ENCODE measurements around the gene COQ10A.

GRCh38 chr12:56288705-56289387 lies 22.1 kb downstream of the COQ10A start:
- TF ChIP-seq CTCF (IDR thresholded peaks at IDR 0.05), result no peak
- no peak for TF ChIP-seq ZFX (IDR thresholded peaks at IDR 0.05; ENCODE audit: borderline replicate concordance)
